GM12878 (cell line): Measurements from ENCODE around the gene ACACA. TPM values are rescaled to one million over a fixed set of nuclear protein-coding genes. Genes with fewer than 3 reads are reported as not detected.

Experiments used
- ATAC-seq: fragments of 200-7000 bp; cut with Tn5 transposase; 3 replicates; pipeline ENCODE4 v1.9.1; 2020; ENCODE audit warnings: mild to moderate bottlenecking, moderate library complexity
- BruUV-seq: library from RNA; stranded (reverse); fragments of 400-500 nt; replicated peaks from 2 replicates; lab custom pipeline; 2021; lab: Mats Ljungman, UMichigan
- CTCF ChIA-PET: fragments of 300-600 bp; sonication (Branson Sonifier 250); formaldehyde crosslinking; extraction: SDS; loops from one replicate; lab custom pipeline; 2021; ENCODE audit warnings: inconsistent platforms; lab: Yijun Ruan, JAX
- POLR2A ChIA-PET: fragments of 350-600 bp; formaldehyde crosslinking; extraction: SDS; loops from one replicate; lab custom pipeline; 2021; ENCODE audit warnings: inconsistent platforms; lab: Charles Lee
- RAD21 ChIA-PET: fragments of 300-600 bp; sonication (Branson Sonifier 250); formaldehyde crosslinking; loops from one replicate; lab custom pipeline; 2023; ENCODE audit warnings: antibody characterized with exemption; ENCODE audit not compliant: unreplicated experiment; lab: Charles Lee
- SMC1A ChIA-PET: fragments of 300-600 bp; sonication (Branson Sonifier 250); formaldehyde crosslinking; loops from one replicate; lab custom pipeline; 2023; ENCODE audit not compliant: unreplicated experiment, uncharacterized antibody; lab: Charles Lee
- DNase-seq: peaks from one replicate; pipeline ENCODE4 v3.0.0-alpha.2; 2011; ENCODE audit warnings: low read depth, low spot score
- FAIRE-seq: peaks from 3 replicates; lab custom pipeline; 2011; peaks lifted over from hg19 to GRCh38; lab: Jason Lieb, UNC
- H2AFZ ChIP-seq: 2 replicates; pipeline ENCODE4 v1.6.0; 2011; ENCODE audit warnings: low read depth, low read length, control low read depth; ENCODE audit not compliant: control insufficient read depth
- H3K27ac ChIP-seq: 2 replicates; pipeline ENCODE4 v1.5.1; 2011; ENCODE audit warnings: control low read depth; ENCODE audit not compliant: control insufficient read depth, insufficient read depth
- H3K27me3 ChIP-seq, 2 experiments: replicated peaks in 1 of 2; 2 replicates each; pipeline versions ENCODE4 v1.6.0 to v1.6.1; 2011; ENCODE audit warnings: low read length in 1 of 2; ENCODE audit not compliant: control insufficient read depth in 2 of 2, insufficient read depth in 2 of 2
- H3K36me3 ChIP-seq, 2 experiments: 2 replicates each; pipeline ENCODE4 v1.5.1; 2011; ENCODE audit warnings: low read length in 1 of 2; ENCODE audit not compliant: control insufficient read depth in 2 of 2, insufficient read depth in 2 of 2
- H3K4me1 ChIP-seq: 2 replicates; pipeline ENCODE4 v1.6.1; 2011; ENCODE audit warnings: mild to moderate bottlenecking, low read length, moderate library complexity, mixed read lengths; ENCODE audit not compliant: control insufficient read depth, insufficient read depth
- H3K4me2 ChIP-seq: 2 replicates; pipeline ENCODE4 v1.6.0; 2011; ENCODE audit warnings: control low read depth; ENCODE audit not compliant: control insufficient read depth, insufficient read depth
- H3K4me3 ChIP-seq: fragments of 200-600 bp; sonication (generic); 2 replicates; pipeline ENCODE4 v1.5.1; 2016
- H3K79me2 ChIP-seq: 2 replicates; pipeline ENCODE4 v1.6.0; 2011; ENCODE audit warnings: low read length; ENCODE audit not compliant: control insufficient read depth, insufficient read depth
- H3K9ac ChIP-seq: 2 replicates; pipeline ENCODE4 v1.8.0; 2011; ENCODE audit warnings: low read length, control low read depth, mixed read lengths; ENCODE audit not compliant: control insufficient read depth, insufficient read depth
- H3K9me3 ChIP-seq: replicated peaks from 3 replicates; pipeline ENCODE4 v1.5.1; 2011; ENCODE audit warnings: mild to moderate bottlenecking, low read length; ENCODE audit not compliant: control insufficient read depth, insufficient read depth
- H4K20me1 ChIP-seq: 2 replicates; pipeline ENCODE4 v1.6.0; 2011; ENCODE audit not compliant: control insufficient read depth, insufficient read depth
- BRCA1 ChIP-seq: IDR thresholded peaks from 2 replicates; pipeline ENCODE4 v1.6.1; 2011; ENCODE audit warnings: low read depth, low read length, improper control_type of control experiment
- HDAC2 ChIP-seq: fragments of 200-600 bp; sonication (generic); IDR thresholded peaks from 2 replicates; pipeline ENCODE4 v1.6.1; 2017
- JUNB ChIP-seq: IDR thresholded peaks from 2 replicates; pipeline ENCODE4 v1.6.1; 2016; ENCODE audit warnings: antibody characterized with exemption, mild to moderate bottlenecking
- NFXL1 ChIP-seq: fragments of 450-650 bp; IDR thresholded peaks from 2 replicates; pipeline ENCODE4 v1.6.1; 2017; ENCODE audit warnings: antibody characterized with exemption, mild to moderate bottlenecking, borderline replicate concordance
- NR2C2 ChIP-seq: IDR thresholded peaks from 2 replicates; pipeline ENCODE4 v1.6.1; 2011; ENCODE audit warnings: borderline replicate concordance, low read depth; ENCODE audit not compliant: control insufficient read depth, insufficient read length
- RUNX3 ChIP-seq: IDR thresholded peaks from 2 replicates; pipeline ENCODE4 v1.6.1; 2012; ENCODE audit warnings: low read length, inconsistent platforms
- SIX5 ChIP-seq: IDR thresholded peaks from 2 replicates; pipeline ENCODE4 v1.6.1; 2011; ENCODE audit warnings: mild to moderate bottlenecking, low read depth, low read length, moderate library complexity; ENCODE audit not compliant: severe bottlenecking
- SMARCA5 ChIP-seq: fragments of 450-650 bp; IDR thresholded peaks from 2 replicates; pipeline ENCODE4 v1.6.1; 2017; ENCODE audit warnings: mild to moderate bottlenecking
- ZBTB4 ChIP-seq: fragments of 450-650 bp; formaldehyde crosslinking; IDR thresholded peaks from 2 replicates; pipeline ENCODE4 v1.4.0; 2022; ENCODE audit warnings: mild to moderate bottlenecking, moderate library complexity
- WGBS: methylation state at CpG from one replicate; pipeline ENCODE4 v1.1.6; 2016; ENCODE audit warnings: low lambda C conversion rate; ENCODE audit not compliant: insufficient replicate concordance, insufficient coverage; ENCODE audit errors: missing lambda C conversion rate; 5-methylcytosine and 5-hydroxymethylcytosine counted together
- in situ Hi-C: fragments of 300-500 bp; cut with MboI; formaldehyde crosslinking; loops from 9 replicates; pipeline ENCODE4 v1.14.3; 2018; ENCODE audit warnings: mixed read lengths
- intact Hi-C: fragments of 100-400 bp; cut with micrococcal nuclease; formaldehyde crosslinking; loops from one replicate; pipeline ENCODE4 v1.14.2; 2022; ENCODE audit not compliant: unreplicated experiment
- polyA plus RNA-seq, 11 experiments: library from polyadenylated mRNA; depleted of rRNA in 4 of 11; unstranded in 6 of 11; stranded (reverse) in 5 of 11; fragments of >200 nt; fragmentation: Nextera tagmentation in 4 of 11; fragmentation: Illumina TruSeq in 1 of 11; extraction: Ambion mirVana in 4 of 11; extraction: Trizol in 1 of 11; gene quantifications; 1 replicate in 1 of 11; 2 replicates in 10 of 11; pipeline versions ENCODE4 v1.2.1 to v1.2.3, GENCODE V29; 2011 to 2016; ENCODE audit warnings: inconsistent platforms in 2 of 11, missing spikeins in 2 of 11, low read depth in 1 of 11
- total RNA-seq, 4 experiments: library from RNA; depleted of rRNA in 3 of 4; stranded (reverse); fragments of >200 nt in 3 of 4; fragmentation: Illumina TruSeq in 1 of 4; extraction: Trizol in 1 of 4; gene quantifications; 2 replicates each; pipeline versions ENCODE4 v1.2.1 to v1.2.3, GENCODE V29; 2013 to 2021

Gene ACACA
- total and polyA plus RNA-seq, 10 of the 15 experiments (the other 5 are each of a cell fraction or from before 2014, with no cell fraction given) = 12.9 to 74.2 (median 32.0) TPM

- ChIA-PET SMC1A (interaction anchor here (0.7 kb wide), 1 partner anchor 483 kb away, joined by 3 read pairs; no protein-coding TSS in a partner anchor), RAD21 (no interaction called here), POLR2A (no interaction called here), CTCF (interaction anchor here (0.9 to 1.0 kb wide), 2 partner anchors 10 to 12 kb away, joined by 3 read pairs; no protein-coding TSS in a partner anchor)
- no peak for ATAC-seq
- TF ChIP-seq SMARCA5 (no peak), NFXL1 (no peak), NR2C2 (no peak), BRCA1 (no peak), SIX5 (no peak), ZBTB4 (no peak), RUNX3 (no peak), JUNB (no peak), HDAC2 (no peak)
- Histone ChIP-seq H3K9ac (no peak overlapping the region), H3K36me3 (peaks cover 0 to 9% of the 10 kb centered on the region in 2 experiments; a peak in 2 of 4 replicates), H4K20me1 (no peaks in the 10 kb centered on the region), H3K4me2 (no peak overlapping the region), H3K27me3 (no peaks in the 10 kb centered on the region), H3K9me3 (no peaks in the 10 kb centered on the region), H3K4me1 (no peaks in the 10 kb centered on the region), H3K79me2 (no peaks in the 10 kb centered on the region), H2AFZ (no peak overlapping the region), H3K4me3 (no peak overlapping the region), H3K27ac (no peak overlapping the region)
- FAIRE-seq = no peak
- intact Hi-C loops (no loop called here), in situ Hi-C loops (no loop called here)
- DNase-seq = no peak
- BruUV-seq = no TSS peak
- 74% methylated on average over 5 of the region's 5 CpGs for WGBS
These were observed 369.0 kb downstream of the ACACA start for GRCh38 chr17:37037590-37038155.

Other genes starting within 250 kb of the ACACA start
- not detected in 2 replicates for gene C17orf78, start 30.9 kb downstream of the ACACA start, total RNA-seq (2014; rRNA removed)
- not detected in 2 replicates for gene C17orf78, start 30.9 kb downstream of the ACACA start, total RNA-seq (2014; rRNA removed; fragmentation: Illumina TruSeq; extraction: Trizol)
- not detected in 2 replicates for gene C17orf78, start 30.9 kb downstream of the ACACA start, total RNA-seq (2021)
- gene C17orf78, start 30.9 kb downstream of the ACACA start, polyA plus RNA-seq (2011; rRNA removed) = not detected in 2 replicates
- not detected in 2 replicates for gene C17orf78, start 30.9 kb downstream of the ACACA start, polyA plus RNA-seq (2014; fragmentation: Illumina TruSeq; extraction: Trizol)
- under 1 TPM in 1 of 2 experiments, not detected in 1; 0.10 TPM for gene C17orf78, start 30.9 kb downstream of the ACACA start, polyA plus RNA-seq (2014; fragmentation: Nextera tagmentation; extraction: Ambion mirVana)
- not detected in 2 replicates for gene C17orf78, start 30.9 kb downstream of the ACACA start, polyA plus RNA-seq (2014; rRNA removed)
- not detected for gene C17orf78, start 30.9 kb downstream of the ACACA start, polyA plus RNA-seq (2016; fragmentation: Nextera tagmentation; extraction: Ambion mirVana)
- 19.6 and 25.1 TPM in 2 replicates for gene TADA2A, start 50 bp upstream of the ACACA start, total RNA-seq (2014; rRNA removed)
- gene TADA2A, start 50 bp upstream of the ACACA start, total RNA-seq (2014; rRNA removed; fragmentation: Illumina TruSeq; extraction: Trizol) = 27.5 and 34.3 TPM in 2 replicates
- 34.6 and 35.2 TPM in 2 replicates for gene TADA2A, start 50 bp upstream of the ACACA start, total RNA-seq (2021)
- 33.7 and 37.3 TPM in 2 replicates for gene TADA2A, start 50 bp upstream of the ACACA start, polyA plus RNA-seq (2011; rRNA removed)
- gene TADA2A, start 50 bp upstream of the ACACA start, polyA plus RNA-seq (2014; fragmentation: Illumina TruSeq; extraction: Trizol) = 41.3 and 58.2 TPM in 2 replicates
- 10 to 100 TPM; 39.9 to 43.8 TPM for gene TADA2A, start 50 bp upstream of the ACACA start, polyA plus RNA-seq (2014; fragmentation: Nextera tagmentation; extraction: Ambion mirVana)
- gene TADA2A, start 50 bp upstream of the ACACA start, polyA plus RNA-seq (2014; rRNA removed) = 25.4 and 29.8 TPM in 2 replicates
- 10 to 100 TPM; 31.6 to 33.8 TPM for gene TADA2A, start 50 bp upstream of the ACACA start, polyA plus RNA-seq (2016; fragmentation: Nextera tagmentation; extraction: Ambion mirVana)
- 25.2 and 26.6 TPM in 2 replicates for gene DUSP14, start 83.1 kb upstream of the ACACA start, total RNA-seq (2014; rRNA removed)
- gene DUSP14, start 83.1 kb upstream of the ACACA start, total RNA-seq (2014; rRNA removed; fragmentation: Illumina TruSeq; extraction: Trizol) = 15.9 and 16.2 TPM in 2 replicates
- gene DUSP14, start 83.1 kb upstream of the ACACA start, total RNA-seq (2021) = 14.5 and 15.6 TPM in 2 replicates
- 21.5 and 24.7 TPM in 2 replicates for gene DUSP14, start 83.1 kb upstream of the ACACA start, polyA plus RNA-seq (2011; rRNA removed)
- gene DUSP14, start 83.1 kb upstream of the ACACA start, polyA plus RNA-seq (2014; fragmentation: Illumina TruSeq; extraction: Trizol) = 18.0 and 24.1 TPM in 2 replicates
- gene DUSP14, start 83.1 kb upstream of the ACACA start, polyA plus RNA-seq (2014; fragmentation: Nextera tagmentation; extraction: Ambion mirVana) = 10 to 100 TPM; 21.1 to 36.5 TPM
- gene DUSP14, start 83.1 kb upstream of the ACACA start, polyA plus RNA-seq (2014; rRNA removed) = 23.6 and 24.4 TPM in 2 replicates
- gene DUSP14, start 83.1 kb upstream of the ACACA start, polyA plus RNA-seq (2016; fragmentation: Nextera tagmentation; extraction: Ambion mirVana) = 10 to 100 TPM; 29.2 to 30.4 TPM
- gene SYNRG, start 202.6 kb upstream of the ACACA start, total RNA-seq (2014; rRNA removed) = 14.4 and 15.4 TPM in 2 replicates
- gene SYNRG, start 202.6 kb upstream of the ACACA start, total RNA-seq (2014; rRNA removed; fragmentation: Illumina TruSeq; extraction: Trizol) = 25.2 and 25.8 TPM in 2 replicates
- gene SYNRG, start 202.6 kb upstream of the ACACA start, total RNA-seq (2021) = 32.5 and 40.4 TPM in 2 replicates
- gene SYNRG, start 202.6 kb upstream of the ACACA start, polyA plus RNA-seq (2011; rRNA removed) = 23.6 and 28.2 TPM in 2 replicates
- 27.2 and 29.7 TPM in 2 replicates for gene SYNRG, start 202.6 kb upstream of the ACACA start, polyA plus RNA-seq (2014; fragmentation: Illumina TruSeq; extraction: Trizol)
- gene SYNRG, start 202.6 kb upstream of the ACACA start, polyA plus RNA-seq (2014; fragmentation: Nextera tagmentation; extraction: Ambion mirVana) = 1 to 10 TPM; 5.2 to 5.8 TPM
- gene SYNRG, start 202.6 kb upstream of the ACACA start, polyA plus RNA-seq (2014; rRNA removed) = 19.3 and 21.8 TPM in 2 replicates
- gene SYNRG, start 202.6 kb upstream of the ACACA start, polyA plus RNA-seq (2016; fragmentation: Nextera tagmentation; extraction: Ambion mirVana) = 10 to 100 TPM; 30.7 to 36.7 TPM
- 24.8 and 30.5 TPM in 2 replicates for gene DDX52, start 236.6 kb upstream of the ACACA start, total RNA-seq (2014; rRNA removed)
- 29.2 and 29.9 TPM in 2 replicates for gene DDX52, start 236.6 kb upstream of the ACACA start, total RNA-seq (2014; rRNA removed; fragmentation: Illumina TruSeq; extraction: Trizol)
- gene DDX52, start 236.6 kb upstream of the ACACA start, total RNA-seq (2021) = 23.5 and 27.8 TPM in 2 replicates
- 15.1 and 20.4 TPM in 2 replicates for gene DDX52, start 236.6 kb upstream of the ACACA start, polyA plus RNA-seq (2011; rRNA removed)
- 31.6 and 39.0 TPM in 2 replicates for gene DDX52, start 236.6 kb upstream of the ACACA start, polyA plus RNA-seq (2014; fragmentation: Illumina TruSeq; extraction: Trizol)
- 10 to 100 TPM; 18.7 to 18.8 TPM for gene DDX52, start 236.6 kb upstream of the ACACA start, polyA plus RNA-seq (2014; fragmentation: Nextera tagmentation; extraction: Ambion mirVana)
- gene DDX52, start 236.6 kb upstream of the ACACA start, polyA plus RNA-seq (2014; rRNA removed) = 12.9 and 14.8 TPM in 2 replicates
- gene DDX52, start 236.6 kb upstream of the ACACA start, polyA plus RNA-seq (2016; fragmentation: Nextera tagmentation; extraction: Ambion mirVana) = 10 to 100 TPM; 47.8 to 49.7 TPM